ENCODE results near the gene YKT6.

The YKT6 gene

GRCh38 chr7:44216019-44216418, 15.2 kb downstream of the YKT6 start:
- FAIRE-seq: no peak
- no peak for TF ChIP-seq CTCF (IDR thresholded peaks at IDR 0.05; ENCODE audit: insufficient read depth, missing control alignments)
- DNase-seq (ENCODE audit: insufficient read length, low spot score): no peak

GRCh38 chr7:44216521-44217222, 15.9 kb downstream of the YKT6 start:
- FAIRE-seq: no peak
- no peak for TF ChIP-seq CTCF (IDR thresholded peaks at IDR 0.05; ENCODE audit: insufficient read depth, missing control alignments)
- DNase-seq (ENCODE audit: insufficient read length, low spot score): no peak

GRCh38 chr7:44217223-44217714, 16.5 kb downstream of the YKT6 start:
- FAIRE-seq (no peak), DNase-seq (ENCODE audit: insufficient read length, low spot score) (no peak)
- no peak for TF ChIP-seq CTCF (IDR thresholded peaks at IDR 0.05; ENCODE audit: insufficient read depth, missing control alignments)

GRCh38 chr7:44217852-44218402, 17.1 kb downstream of the YKT6 start:
- FAIRE-seq (no peak), DNase-seq (ENCODE audit: insufficient read length, low spot score) (no peak)
- no peak for TF ChIP-seq CTCF (IDR thresholded peaks at IDR 0.05; ENCODE audit: insufficient read depth, missing control alignments)

GRCh38 chr7:44218418-44219201, 17.8 kb downstream of the YKT6 start:
- FAIRE-seq: no peak
- DNase-seq (ENCODE audit: insufficient read length, low spot score): no peak

GRCh38 chr7:44219371-44220045, 18.7 kb downstream of the YKT6 start:
- DNase-seq (ENCODE audit: insufficient read length, low spot score) (no peak), FAIRE-seq (no peak)
- TF ChIP-seq CTCF (IDR thresholded peaks at IDR 0.05; ENCODE audit: insufficient read depth, missing control alignments): no peak

More at GRCh38 chr7:44218418-44219201, 17.8 kb downstream of the YKT6 start:
- TF ChIP-seq CTCF (IDR thresholded peaks at IDR 0.05; ENCODE audit: insufficient read depth, missing control alignments): no peak

Data from D721Med (cell line).